Measurements from ENCODE around the gene PDE11A. TPM values are rescaled to one million over a fixed set of nuclear protein-coding genes. Genes with fewer than 3 reads are reported as not detected.

Gene PDE11A
- total RNA-seq, 4 donors from 2014 or later: 1.7 TPM; not detected in 3

GRCh38 chr2:177717831-177718618 is 354.6 kb downstream of the PDE11A start:
- Histone ChIP-seq H3K9me3 (no peaks in the 10 kb centered on the region), H3K36me3 (no peaks in the 10 kb centered on the region), H3K4me3 (no peak overlapping the region), H3K27me3 (no peaks in the 10 kb centered on the region), H3K27ac (no peak overlapping the region), H3K4me1 (peaks cover 0 to 3% (median 0%) of the 10 kb centered on the region in 4 donors)
- 67 to 84% methylated on average over 3 of the region's 3 CpGs for WGBS, 2 donors
- no peak for DNase-seq (ENCODE audit: low spot score in 2 of 2)
- TF ChIP-seq POLR2A (IDR thresholded peaks at IDR 0.05) (no peak), EP300 (IDR thresholded peaks at IDR 0.05) (no peak), CTCF (IDR thresholded peaks at IDR 0.05) (no peak)

DNA sequence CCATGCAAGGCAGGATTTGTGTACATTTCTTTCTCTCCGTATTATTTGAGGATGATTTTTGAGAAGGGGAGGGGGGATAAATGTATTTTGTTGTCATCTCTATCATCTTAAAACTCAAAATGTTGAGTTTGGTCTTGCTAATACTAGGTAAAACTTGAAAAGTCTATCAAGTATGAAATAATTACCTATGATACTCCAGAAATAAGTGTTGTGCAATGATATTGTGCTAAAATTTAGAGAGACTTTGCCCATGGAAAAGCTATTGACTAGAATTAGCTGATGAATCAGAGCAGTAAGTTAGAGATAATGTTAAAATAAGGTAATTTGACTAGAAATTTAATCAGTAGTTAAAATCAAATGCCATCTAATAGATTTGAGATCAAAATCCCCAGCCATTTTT is 356.1 kb downstream of the PDE11A start:
- no peak overlapping the region for H3K27ac ChIP-seq
- H3K4me1 ChIP-seq: peaks cover 0 to 3% (median 0%) of the 10 kb centered on the region in 4 donors
- H3K4me3 ChIP-seq: no peak overlapping the region
- WGBS, 2 donors: 83 to 98% methylated on average over 1 of the region's 1 CpG
- no peaks in the 10 kb centered on the region for H3K27me3 ChIP-seq
- no peak for TF ChIP-seq POLR2A (IDR thresholded peaks at IDR 0.05)
- TF ChIP-seq CTCF (IDR thresholded peaks at IDR 0.05): no peak
- no peak for TF ChIP-seq EP300 (IDR thresholded peaks at IDR 0.05)
- DNase-seq (ENCODE audit: low spot score in 2 of 2): no peak
- no peaks in the 10 kb centered on the region for H3K36me3 ChIP-seq
- no peaks in the 10 kb centered on the region for H3K9me3 ChIP-seq

- no peaks in the 10 kb centered on the region for H3K9me3 ChIP-seq
- DNase-seq (ENCODE audit: low spot score in 2 of 2): no peak
- H3K27me3 ChIP-seq: no peaks in the 10 kb centered on the region
- TF ChIP-seq CTCF (IDR thresholded peaks at IDR 0.05) (no peak), POLR2A (IDR thresholded peaks at IDR 0.05) (no peak), EP300 (IDR thresholded peaks at IDR 0.05) (no peak)
- no peak overlapping the region for H3K4me3 ChIP-seq
- no peaks in the 10 kb centered on the region for H3K36me3 ChIP-seq
- peak overlapping the region in 1 of 4 donors; percentile 51 for H3K27ac ChIP-seq
- 72 to 76% methylated on average over 2 of the region's 2 CpGs for WGBS, 2 donors
- H3K4me1 ChIP-seq: peaks cover 0 to 3% (median 0%) of the 10 kb centered on the region in 4 donors
Measured at GRCh38 chr2:177715771-177716170, 356.8 kb downstream of the PDE11A start.

- Histone ChIP-seq H3K27ac (peak overlapping the region in 1 of 4 donors; percentile 50), H3K4me1 (peaks cover 0 to 3% (median 0%) of the 10 kb centered on the region in 4 donors), H3K4me3 (no peak overlapping the region), H3K27me3 (no peaks in the 10 kb centered on the region), H3K9me3 (no peaks in the 10 kb centered on the region), H3K36me3 (no peaks in the 10 kb centered on the region)
- 31 to 34% methylated on average over 3 of the region's 3 CpGs for WGBS, 2 donors
- TF ChIP-seq POLR2A (IDR thresholded peaks at IDR 0.05) (no peak), EP300 (IDR thresholded peaks at IDR 0.05) (no peak), CTCF (IDR thresholded peaks at IDR 0.05) (no peak)
- DNase-seq (ENCODE audit: low spot score in 2 of 2): no peak
Measured at GRCh38 chr2:177714704-177715103, 357.9 kb downstream of the PDE11A start.

GRCh38 chr2:177712462-177712861 is 360.1 kb downstream of the PDE11A start:
- WGBS, 2 donors: 54 to 55% methylated on average over 1 of the region's 1 CpG
- Histone ChIP-seq H3K36me3 (no peaks in the 10 kb centered on the region), H3K27ac (no peak overlapping the region), H3K4me3 (no peak overlapping the region), H3K4me1 (peaks cover 0 to 3% (median 0%) of the 10 kb centered on the region in 4 donors), H3K27me3 (no peaks in the 10 kb centered on the region), H3K9me3 (no peaks in the 10 kb centered on the region)
- no peak for TF ChIP-seq CTCF (IDR thresholded peaks at IDR 0.05)
- no peak for TF ChIP-seq POLR2A (IDR thresholded peaks at IDR 0.05)
- TF ChIP-seq EP300 (IDR thresholded peaks at IDR 0.05): no peak
- DNase-seq (ENCODE audit: low spot score in 2 of 2): no peak

Data from tibial nerve (tissue), 4 donors.